ENCODE measurements around the gene CERS5.

Gene CERS5

GRCh38 chr12:50132505-50133135 lies 34.5 kb downstream of the CERS5 start:
- peak; percentile 50 for DNase-seq (ENCODE audit: low read depth, low spot score)
- Histone ChIP-seq H3K9ac (ENCODE audit: insufficient read length) (no peak overlapping the region), H3K4me3 (no peak overlapping the region), H3K9me3 (ENCODE audit: low read depth, low read length) (no peaks in the 10 kb centered on the region), H3K27ac (no peak overlapping the region), H3K36me3 (ENCODE audit: insufficient read depth, low read length) (peaks cover 35% of the 10 kb centered on the region)
- TF ChIP-seq FOXP2 (optimal IDR thresholded peaks at IDR 0.05; ENCODE audit: control extremely low read depth, extremely low read length, insufficient read depth) (no peak), EZH2 (IDR thresholded peaks at IDR 0.05) (no peak), POLR2AphosphoS5 (IDR thresholded peaks at IDR 0.05; ENCODE audit: borderline replicate concordance, low read depth, low read length) (no peak)

GRCh38 chr12:50129290-50129689 lies 37.9 kb downstream of the CERS5 start:
- peaks cover 30% of the 10 kb centered on the region for H3K36me3 ChIP-seq (ENCODE audit: insufficient read depth, low read length)

GRCh38 chr12:50127546-50127945 lies 39.6 kb downstream of the CERS5 start:
- TF ChIP-seq EZH2 (IDR thresholded peaks at IDR 0.05), result no peak
- H3K36me3 ChIP-seq (ENCODE audit: insufficient read depth, low read length), result peaks cover 18% of the 10 kb centered on the region
- H3K4me3 ChIP-seq, result no peak overlapping the region
- H3K27ac ChIP-seq, result no peak overlapping the region
- H3K9ac ChIP-seq (ENCODE audit: insufficient read length), result no peak overlapping the region
- no peaks in the 10 kb centered on the region for H3K9me3 ChIP-seq (ENCODE audit: low read depth, low read length)
- DNase-seq (ENCODE audit: low read depth, low spot score), result no peak

More at GRCh38 chr12:50129290-50129689, 37.9 kb downstream of the CERS5 start:
- H3K9ac ChIP-seq (ENCODE audit: insufficient read length), result no peak overlapping the region
- TF ChIP-seq EZH2 (IDR thresholded peaks at IDR 0.05), result no peak
- no peak for TF ChIP-seq POLR2AphosphoS5 (IDR thresholded peaks at IDR 0.05; ENCODE audit: borderline replicate concordance, low read depth, low read length)
- TF ChIP-seq FOXP2 (optimal IDR thresholded peaks at IDR 0.05; ENCODE audit: control extremely low read depth, extremely low read length, insufficient read depth), result no peak
- H3K4me3 ChIP-seq, result no peak overlapping the region
- no peaks in the 10 kb centered on the region for H3K9me3 ChIP-seq (ENCODE audit: low read depth, low read length)
- DNase-seq (ENCODE audit: low read depth, low spot score), result no peak
- no peak overlapping the region for H3K27ac ChIP-seq

- Histone ChIP-seq H3K9ac (ENCODE audit: insufficient read length) (no peak overlapping the region), H3K9me3 (ENCODE audit: low read depth, low read length) (no peaks in the 10 kb centered on the region), H3K27ac (no peak overlapping the region), H3K4me3 (no peak overlapping the region), H3K36me3 (ENCODE audit: insufficient read depth, low read length) (no peaks in the 10 kb centered on the region; the same call in none of the 2 replicates)
- TF ChIP-seq POLR2AphosphoS5 (IDR thresholded peaks at IDR 0.05; ENCODE audit: borderline replicate concordance, low read depth, low read length) (no peak), FOXP2 (optimal IDR thresholded peaks at IDR 0.05; ENCODE audit: control extremely low read depth, extremely low read length, insufficient read depth) (no peak), EZH2 (IDR thresholded peaks at IDR 0.05) (no peak)
- DNase-seq (ENCODE audit: low read depth, low spot score), result no peak
Measured at GRCh38 chr12:50123203-50123602, 44.0 kb downstream of the CERS5 start.

GRCh38 chr12:50121641-50122040 lies 45.5 kb downstream of the CERS5 start:
- H3K36me3 ChIP-seq (ENCODE audit: insufficient read depth, low read length), result no peaks in the 10 kb centered on the region; the same call in none of the 2 replicates
- no peak overlapping the region for H3K4me3 ChIP-seq
- no peak for TF ChIP-seq POLR2AphosphoS5 (IDR thresholded peaks at IDR 0.05; ENCODE audit: borderline replicate concordance, low read depth, low read length)
- TF ChIP-seq FOXP2 (optimal IDR thresholded peaks at IDR 0.05; ENCODE audit: control extremely low read depth, extremely low read length, insufficient read depth), result no peak
- H3K9me3 ChIP-seq (ENCODE audit: low read depth, low read length), result no peaks in the 10 kb centered on the region
- no peak overlapping the region for H3K27ac ChIP-seq
- DNase-seq (ENCODE audit: low read depth, low spot score), result no peak
- no peak overlapping the region for H3K9ac ChIP-seq (ENCODE audit: insufficient read length)

GRCh38 chr12:50120953-50121352 lies 46.2 kb downstream of the CERS5 start:
- Histone ChIP-seq H3K36me3 (ENCODE audit: insufficient read depth, low read length) (no peaks in the 10 kb centered on the region; the same call in none of the 2 replicates), H3K4me3 (no peak overlapping the region), H3K9me3 (ENCODE audit: low read depth, low read length) (no peaks in the 10 kb centered on the region), H3K9ac (ENCODE audit: insufficient read length) (no peak overlapping the region), H3K27ac (no peak overlapping the region)
- TF ChIP-seq EZH2 (IDR thresholded peaks at IDR 0.05) (no peak), FOXP2 (optimal IDR thresholded peaks at IDR 0.05; ENCODE audit: control extremely low read depth, extremely low read length, insufficient read depth) (no peak), POLR2AphosphoS5 (IDR thresholded peaks at IDR 0.05; ENCODE audit: borderline replicate concordance, low read depth, low read length) (no peak)
- DNase-seq (ENCODE audit: low read depth, low spot score), result no peak

- H3K36me3 ChIP-seq (ENCODE audit: insufficient read depth, low read length), result no peaks in the 10 kb centered on the region; the same call in 1 of the 2 replicates
- TF ChIP-seq EZH2 (IDR thresholded peaks at IDR 0.05) (no peak), POLR2AphosphoS5 (IDR thresholded peaks at IDR 0.05; ENCODE audit: borderline replicate concordance, low read depth, low read length) (no peak), FOXP2 (optimal IDR thresholded peaks at IDR 0.05; ENCODE audit: control extremely low read depth, extremely low read length, insufficient read depth) (no peak)
- no peak overlapping the region for H3K27ac ChIP-seq
- DNase-seq (ENCODE audit: low read depth, low spot score), result no peak
- no peaks in the 10 kb centered on the region for H3K9me3 ChIP-seq (ENCODE audit: low read depth, low read length)
- no peak overlapping the region for H3K4me3 ChIP-seq
- no peak overlapping the region for H3K9ac ChIP-seq (ENCODE audit: insufficient read length)
Measured at GRCh38 chr12:50120521-50120920, 46.6 kb downstream of the CERS5 start.

- Histone ChIP-seq H3K27ac (no peak overlapping the region), H3K4me3 (no peak overlapping the region), H3K9ac (ENCODE audit: insufficient read length) (no peak overlapping the region), H3K9me3 (ENCODE audit: low read depth, low read length) (no peaks in the 10 kb centered on the region), H3K36me3 (ENCODE audit: insufficient read depth, low read length) (no peaks in the 10 kb centered on the region; the same call in 1 of the 2 replicates)
- no peak for DNase-seq (ENCODE audit: low read depth, low spot score)
- TF ChIP-seq FOXP2 (optimal IDR thresholded peaks at IDR 0.05; ENCODE audit: control extremely low read depth, extremely low read length, insufficient read depth) (no peak), EZH2 (IDR thresholded peaks at IDR 0.05) (no peak), POLR2AphosphoS5 (IDR thresholded peaks at IDR 0.05; ENCODE audit: borderline replicate concordance, low read depth, low read length) (no peak)
Measured at GRCh38 chr12:50119387-50119786, 47.8 kb downstream of the CERS5 start.

Measured in SK-N-MC (cell line).